Endothelial cell of umbilical vein (primary cell): ENCODE results near the gene ALG1L2. TPM values are rescaled to one million over a fixed set of nuclear protein-coding genes. Genes with fewer than 3 reads are reported as not detected.

Source experiments
- BruUV-seq: library from RNA; stranded (reverse); fragments of 400-500 nt; replicated peaks from 2 replicates; lab custom pipeline; 2021; lab: Mats Ljungman, UMichigan
- CTCF ChIA-PET: fragments of 300-600, 350-600 bp; sonication (Branson Sonifier 250); formaldehyde crosslinking; loops from one replicate; lab custom pipeline; 2021; ENCODE audit warnings: antibody characterized with exemption, inconsistent platforms; lab: Charles Lee
- POLR2A ChIA-PET: fragments of 300-600, 350-600 bp; sonication (Branson Sonifier 250); formaldehyde crosslinking; loops from one replicate; lab custom pipeline; 2021; ENCODE audit warnings: antibody characterized with exemption, inconsistent platforms; lab: Charles Lee
- DNase-seq: peaks from one replicate; pipeline ENCODE4 v3.0.0-alpha.2; 2011; ENCODE audit warnings: low read depth, low spot score
- FAIRE-seq: peaks from 2 replicates; lab custom pipeline; 2011; peaks lifted over from hg19 to GRCh38; lab: Jason Lieb, UNC
- H2AFZ ChIP-seq: 2 replicates; pipeline ENCODE4 v1.6.0; 2012; ENCODE audit warnings: low read depth, low read length, control low read depth, inconsistent platforms
- H3K27ac ChIP-seq: 2 replicates; pipeline ENCODE4 v1.5.1; 2011; ENCODE audit warnings: low read depth, mild to moderate bottlenecking, control low read depth, low read length, moderate library complexity; ENCODE audit not compliant: insufficient read depth
- H3K27me3 ChIP-seq, 2 experiments: 2 replicates each; pipeline versions ENCODE4 v1.6.0 to v1.6.1; 2011; ENCODE audit warnings: low read length in 2 of 2, mixed read lengths in 1 of 2; ENCODE audit not compliant: control insufficient read depth in 2 of 2, insufficient read depth in 2 of 2
- H3K36me3 ChIP-seq, 2 experiments: 2 replicates in 1 of 2; 3 replicates in 1 of 2; pipeline ENCODE4 v1.5.1; 2011; ENCODE audit warnings: low read length in 2 of 2, mild to moderate bottlenecking in 1 of 2, moderate library complexity in 1 of 2; ENCODE audit not compliant: control insufficient read depth in 2 of 2, insufficient read depth in 2 of 2; ENCODE audit errors: extremely low read depth in 1 of 2
- H3K4me1 ChIP-seq: 3 replicates; pipeline ENCODE4 v1.5.1; 2011; ENCODE audit warnings: mild to moderate bottlenecking, low read length; ENCODE audit not compliant: control insufficient read depth, insufficient read depth; ENCODE audit errors: extremely low read depth
- H3K4me2 ChIP-seq: 2 replicates; pipeline ENCODE4 v1.6.1; 2011; ENCODE audit warnings: low read length, control low read depth, mixed read lengths; ENCODE audit not compliant: insufficient read depth
- H3K4me3 ChIP-seq, 3 experiments: fragments of 200-600 bp in 1 of 3; sonication (generic), shearing (Covaris generic) in 1 of 3; replicated peaks in 1 of 3; 2 replicates each; pipeline ENCODE4 v1.5.1; 2011 to 2016; ENCODE audit warnings: control low read depth in 3 of 3, low read length in 3 of 3, mild to moderate bottlenecking in 2 of 3, inconsistent platforms in 1 of 3, low read depth in 1 of 3, moderate library complexity in 1 of 3; ENCODE audit not compliant: insufficient read depth in 1 of 3
- H3K79me2 ChIP-seq: 2 replicates; pipeline ENCODE4 v1.6.0; 2012; ENCODE audit warnings: low read length, inconsistent platforms; ENCODE audit not compliant: control insufficient read depth, insufficient read depth
- H3K9ac ChIP-seq: replicated peaks from 2 replicates; pipeline ENCODE3; 2011; ENCODE audit warnings: low read length, control low read depth; ENCODE audit not compliant: insufficient read depth; ENCODE audit errors: extremely low read depth
- H3K9me1 ChIP-seq: replicated peaks from 3 replicates; pipeline ENCODE4 v1.6.0; 2011; ENCODE audit warnings: mild to moderate bottlenecking, low read length; ENCODE audit not compliant: control insufficient read depth, insufficient read depth; ENCODE audit errors: extremely low read depth
- H3K9me3 ChIP-seq: replicated peaks from 2 replicates; pipeline ENCODE4 v1.5.1; 2012; ENCODE audit warnings: low read length, inconsistent platforms; ENCODE audit not compliant: control insufficient read depth, insufficient read depth
- H4K20me1 ChIP-seq: replicated peaks from 2 replicates; pipeline ENCODE3; 2011; ENCODE audit warnings: mild to moderate bottlenecking, low read length; ENCODE audit not compliant: control insufficient read depth, insufficient read depth; ENCODE audit errors: extremely low read depth
- CTCF ChIP-seq, 2 donors: IDR thresholded peaks; 1 replicate in 1 of 2; 2 replicates in 1 of 2; pipeline ENCODE4 v1.5.1; 2011; ENCODE audit warnings: low read length in 2 of 2, mild to moderate bottlenecking in 2 of 2, moderate library complexity in 2 of 2, control low read depth in 1 of 2, inconsistent platforms in 1 of 2, low read depth in 1 of 2; ENCODE audit not compliant: insufficient read depth in 1 of 2; ENCODE audit errors: extremely low read depth in 1 of 2
- EZH2 ChIP-seq: IDR thresholded peaks from 2 replicates; pipeline ENCODE4 v1.6.1; 2012; ENCODE audit warnings: borderline replicate concordance, low read depth, mild to moderate bottlenecking, moderate library complexity, low read length, inconsistent platforms; ENCODE audit not compliant: severe bottlenecking
- FOS ChIP-seq: IDR thresholded peaks from 2 replicates; pipeline ENCODE4 v1.6.1; 2011; ENCODE audit warnings: mild to moderate bottlenecking, low read length, moderate library complexity, borderline replicate concordance; ENCODE audit not compliant: insufficient read depth
- GATA2 ChIP-seq: IDR thresholded peaks from 2 replicates; pipeline ENCODE4 v1.7.0; 2011; ENCODE audit warnings: low read depth, mild to moderate bottlenecking, moderate library complexity, mixed read lengths, low read length; ENCODE audit not compliant: insufficient read length, insufficient read depth
- JUN ChIP-seq: IDR thresholded peaks from 2 replicates; pipeline ENCODE4 v1.6.1; 2011; ENCODE audit warnings: borderline replicate concordance, low read depth; ENCODE audit not compliant: insufficient read length, insufficient read depth
- MAX ChIP-seq: IDR thresholded peaks from 2 replicates; pipeline ENCODE4 v1.6.1; 2011; ENCODE audit not compliant: insufficient read depth, insufficient read length
- MYC ChIP-seq: IDR thresholded peaks from one replicate; pipeline ENCODE4 v1.6.1; 2011; ENCODE audit warnings: mild to moderate bottlenecking, low read depth, low read length
- POLR2A ChIP-seq: IDR thresholded peaks from 2 replicates; pipeline ENCODE4 v1.6.1; 2012; ENCODE audit warnings: low read depth, mild to moderate bottlenecking, control low read depth, low read length
- POLR2AphosphoS5 ChIP-seq: IDR thresholded peaks from 2 replicates; pipeline ENCODE4 v1.6.1; 2012; ENCODE audit warnings: low read depth, mild to moderate bottlenecking, control low read depth, low read length, moderate library complexity; ENCODE audit not compliant: insufficient read depth
- dilution Hi-C: fragments of 300-500 bp; cut with MboI; formaldehyde crosslinking; loops from one replicate; pipeline ENCODE4 v1.15.0; 2019; ENCODE audit warnings: low sequenced_read_pairs; ENCODE audit not compliant: extremely low pct_ligation_motif_present
- intact Hi-C: fragments of 100-400 bp; cut with micrococcal nuclease; formaldehyde crosslinking; loops from one replicate; pipeline ENCODE4 v1.10.0; 2022
- polyA plus RNA-seq, 4 experiments: library from polyadenylated mRNA; depleted of rRNA in 3 of 4; stranded (reverse) in 3 of 4; unstranded in 1 of 4; fragments of >200 nt; gene quantifications; 2 replicates each; pipeline versions ENCODE4 v1.2.1 to v1.2.3, GENCODE V29; 2011 to 2012; ENCODE audit warnings: missing spikeins in 1 of 4
- total RNA-seq: library from RNA; stranded (reverse); gene quantifications from 2 replicates; pipeline ENCODE4 v1.2.3, GENCODE V29; 2021

The ALG1L2 gene
- total and polyA plus RNA-seq, 2 donors (not counting 3 experiments of a cell fraction or from before 2014, with no cell fraction given), result not detected

GRCh38 chr3:130084436-130084980, 2.9 kb downstream of the ALG1L2 start:
- BruUV-seq, result no TSS peak
- dilution Hi-C loops, result no loop called here
- intact Hi-C loops, result no loop called here
- CTCF ChIA-PET, result no interaction called here
- FAIRE-seq (no peak), DNase-seq (no peak)
- TF ChIP-seq EZH2 (no peak), POLR2AphosphoS5 (no peak), CTCF (IDR thresholded peaks at IDR 0.05; ENCODE audit: extremely low read depth in 1 of 2, insufficient read depth in 1 of 2, low read depth in 1 of 2, low read length in 2 of 2) (no peak)
- Histone ChIP-seq H3K4me3 (no peak overlapping the region), H3K9me3 (no peaks in the 10 kb centered on the region), H3K4me2 (no peak overlapping the region), H3K79me2 (no peaks in the 10 kb centered on the region), H3K27ac (no peak overlapping the region), H3K9me1 (no peaks in the 10 kb centered on the region), H4K20me1 (no peaks in the 10 kb centered on the region), H3K27me3 (peaks cover 0 to 5% of the 10 kb centered on the region in 2 experiments), H2AFZ (no peak overlapping the region), H3K4me1 (no peaks in the 10 kb centered on the region), H3K9ac (no peak overlapping the region), H3K36me3 (no peaks in the 10 kb centered on the region)
- POLR2A ChIA-PET, result no interaction called here

GRCh38 chr3:130085881-130086280, 4.2 kb downstream of the ALG1L2 start:
- Histone ChIP-seq H3K27me3 (peaks cover 0 to 5% of the 10 kb centered on the region in 2 experiments), H3K4me3 (no peak overlapping the region), H3K9me3 (no peaks in the 10 kb centered on the region), H3K4me1 (no peaks in the 10 kb centered on the region), H3K36me3 (no peaks in the 10 kb centered on the region), H3K4me2 (no peak overlapping the region), H3K9ac (no peak overlapping the region), H4K20me1 (no peaks in the 10 kb centered on the region), H3K79me2 (no peaks in the 10 kb centered on the region), H2AFZ (no peak overlapping the region), H3K27ac (no peak overlapping the region), H3K9me1 (no peaks in the 10 kb centered on the region)
- ChIA-PET POLR2A (no interaction called here), CTCF (no interaction called here)
- no peak for FAIRE-seq
- BruUV-seq, result no TSS peak
- no peak for DNase-seq
- intact Hi-C loops, result no loop called here
- dilution Hi-C loops, result no loop called here
- TF ChIP-seq JUN (no peak), EZH2 (no peak), CTCF (IDR thresholded peaks at IDR 0.05; ENCODE audit: extremely low read depth in 1 of 2, insufficient read depth in 1 of 2, low read depth in 1 of 2, low read length in 2 of 2) (no peak), POLR2A (no peak), MYC (no peak), FOS (no peak), GATA2 (no peak), POLR2AphosphoS5 (no peak), MAX (no peak)
